ENCODE data around the gene SLN.

SLN gene

DNA sequence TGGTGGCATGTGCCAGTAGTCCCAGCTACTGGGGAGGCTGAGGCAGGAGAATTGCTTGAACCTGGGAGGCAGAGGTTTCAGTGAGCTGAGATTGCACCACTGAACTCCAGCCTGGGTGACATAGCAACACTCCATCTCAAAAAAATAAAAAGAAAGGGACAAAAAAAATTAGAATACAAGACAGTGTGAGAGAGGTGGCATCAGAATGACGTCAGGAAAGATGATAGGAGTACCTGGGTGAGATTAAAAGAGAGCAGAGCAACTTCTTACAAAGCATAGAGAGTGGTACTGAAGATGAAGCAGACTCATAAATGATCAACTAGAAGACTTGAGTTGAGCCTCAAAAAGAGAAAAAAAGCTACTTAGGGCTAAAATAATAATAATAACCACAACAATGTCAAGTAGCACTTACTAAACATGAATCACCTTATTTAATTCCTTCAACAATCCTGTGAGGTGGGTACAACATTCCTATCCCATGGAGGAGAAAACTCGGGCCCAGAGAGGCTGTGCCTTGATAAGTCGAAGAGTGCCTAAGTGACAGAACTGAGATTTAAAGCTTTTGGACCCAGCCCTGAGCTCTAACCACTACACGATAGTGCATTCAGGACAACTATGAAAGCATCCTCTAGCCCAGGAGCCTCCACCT lies 5.2 kb upstream of the SLN start:
- DNase-seq (ENCODE audit: low read depth in 1 of 2, low spot score in 1 of 2) = no peak
- no peak overlapping the region for H3K27ac ChIP-seq (replicated peaks)
- TF ChIP-seq, protein P1, sequence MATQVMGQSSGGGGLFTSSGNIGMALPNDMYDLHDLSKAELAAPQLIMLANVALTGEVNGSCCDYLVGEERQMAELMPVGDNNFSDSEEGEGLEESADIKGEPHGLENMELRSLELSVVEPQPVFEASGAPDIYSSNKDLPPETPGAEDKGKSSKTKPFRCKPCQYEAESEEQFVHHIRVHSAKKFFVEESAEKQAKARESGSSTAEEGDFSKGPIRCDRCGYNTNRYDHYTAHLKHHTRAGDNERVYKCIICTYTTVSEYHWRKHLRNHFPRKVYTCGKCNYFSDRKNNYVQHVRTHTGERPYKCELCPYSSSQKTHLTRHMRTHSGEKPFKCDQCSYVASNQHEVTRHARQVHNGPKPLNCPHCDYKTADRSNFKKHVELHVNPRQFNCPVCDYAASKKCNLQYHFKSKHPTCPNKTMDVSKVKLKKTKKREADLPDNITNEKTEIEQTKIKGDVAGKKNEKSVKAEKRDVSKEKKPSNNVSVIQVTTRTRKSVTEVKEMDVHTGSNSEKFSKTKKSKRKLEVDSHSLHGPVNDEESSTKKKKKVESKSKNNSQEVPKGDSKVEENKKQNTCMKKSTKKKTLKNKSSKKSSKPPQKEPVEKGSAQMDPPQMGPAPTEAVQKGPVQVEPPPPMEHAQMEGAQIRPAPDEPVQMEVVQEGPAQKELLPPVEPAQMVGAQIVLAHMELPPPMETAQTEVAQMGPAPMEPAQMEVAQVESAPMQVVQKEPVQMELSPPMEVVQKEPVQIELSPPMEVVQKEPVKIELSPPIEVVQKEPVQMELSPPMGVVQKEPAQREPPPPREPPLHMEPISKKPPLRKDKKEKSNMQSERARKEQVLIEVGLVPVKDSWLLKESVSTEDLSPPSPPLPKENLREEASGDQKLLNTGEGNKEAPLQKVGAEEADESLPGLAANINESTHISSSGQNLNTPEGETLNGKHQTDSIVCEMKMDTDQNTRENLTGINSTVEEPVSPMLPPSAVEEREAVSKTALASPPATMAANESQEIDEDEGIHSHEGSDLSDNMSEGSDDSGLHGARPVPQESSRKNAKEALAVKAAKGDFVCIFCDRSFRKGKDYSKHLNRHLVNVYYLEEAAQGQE (IDR thresholded peaks at IDR 0.05; ENCODE audit: insufficient replicate concordance, low read depth) = no peak
- TF ChIP-seq, protein P2, sequence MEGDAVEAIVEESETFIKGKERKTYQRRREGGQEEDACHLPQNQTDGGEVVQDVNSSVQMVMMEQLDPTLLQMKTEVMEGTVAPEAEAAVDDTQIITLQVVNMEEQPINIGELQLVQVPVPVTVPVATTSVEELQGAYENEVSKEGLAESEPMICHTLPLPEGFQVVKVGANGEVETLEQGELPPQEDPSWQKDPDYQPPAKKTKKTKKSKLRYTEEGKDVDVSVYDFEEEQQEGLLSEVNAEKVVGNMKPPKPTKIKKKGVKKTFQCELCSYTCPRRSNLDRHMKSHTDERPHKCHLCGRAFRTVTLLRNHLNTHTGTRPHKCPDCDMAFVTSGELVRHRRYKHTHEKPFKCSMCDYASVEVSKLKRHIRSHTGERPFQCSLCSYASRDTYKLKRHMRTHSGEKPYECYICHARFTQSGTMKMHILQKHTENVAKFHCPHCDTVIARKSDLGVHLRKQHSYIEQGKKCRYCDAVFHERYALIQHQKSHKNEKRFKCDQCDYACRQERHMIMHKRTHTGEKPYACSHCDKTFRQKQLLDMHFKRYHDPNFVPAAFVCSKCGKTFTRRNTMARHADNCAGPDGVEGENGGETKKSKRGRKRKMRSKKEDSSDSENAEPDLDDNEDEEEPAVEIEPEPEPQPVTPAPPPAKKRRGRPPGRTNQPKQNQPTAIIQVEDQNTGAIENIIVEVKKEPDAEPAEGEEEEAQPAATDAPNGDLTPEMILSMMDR (IDR thresholded peaks at IDR 0.05; ENCODE audit: insufficient read depth, low read length) = no peak
- TF ChIP-seq SPI1 (IDR thresholded peaks at IDR 0.05; ENCODE audit: borderline replicate concordance, low read depth) (no peak), POLR2AphosphoS5 (IDR thresholded peaks at IDR 0.05; ENCODE audit: low read depth) (no peak), GABPA (IDR thresholded peaks at IDR 0.05; ENCODE audit: low read depth) (no peak)
- peaks cover 2% of the 10 kb centered on the region for H3K27me3 ChIP-seq (ENCODE audit: insufficient read depth, poor library complexity, severe bottlenecking)
- H3K4me3 ChIP-seq (replicated peaks; ENCODE audit: insufficient read depth, low read length) = no peak overlapping the region

DNA sequence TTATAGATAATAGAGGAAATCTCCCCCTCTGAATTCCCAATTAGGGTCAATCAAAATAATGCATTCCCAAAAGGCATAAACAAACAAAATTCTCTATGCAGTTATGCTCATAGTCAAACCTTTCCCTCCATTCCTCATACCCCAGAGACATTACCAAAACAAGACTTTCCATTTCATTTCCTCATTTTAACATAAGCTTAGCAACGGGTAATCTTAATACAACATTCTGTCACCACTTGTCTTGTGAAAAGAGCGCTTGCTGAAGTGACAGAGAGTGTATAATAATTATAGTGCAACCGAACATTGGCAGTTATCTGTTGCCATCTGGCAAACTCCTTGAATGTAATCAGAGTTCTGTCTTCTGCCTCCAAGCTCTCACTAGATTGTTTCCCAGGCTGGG lies 1.2 kb upstream of the SLN start:
- no peak overlapping the region for H3K27ac ChIP-seq (replicated peaks)
- H3K4me3 ChIP-seq (replicated peaks; ENCODE audit: insufficient read depth, low read length) = no peak overlapping the region
- H3K27me3 ChIP-seq (ENCODE audit: insufficient read depth, poor library complexity, severe bottlenecking) = peaks cover 5% of the 10 kb centered on the region
- TF ChIP-seq, protein P2 (IDR thresholded peaks at IDR 0.05; ENCODE audit: insufficient read depth, low read length) = no peak
- TF ChIP-seq SPI1 (IDR thresholded peaks at IDR 0.05; ENCODE audit: borderline replicate concordance, low read depth) (no peak), POLR2AphosphoS5 (IDR thresholded peaks at IDR 0.05; ENCODE audit: low read depth) (no peak), GABPA (IDR thresholded peaks at IDR 0.05; ENCODE audit: low read depth) (no peak)
- TF ChIP-seq, protein P1 (IDR thresholded peaks at IDR 0.05; ENCODE audit: insufficient replicate concordance, low read depth) = no peak
- DNase-seq (ENCODE audit: low read depth in 1 of 2, low spot score in 1 of 2) = no peak

DNA sequence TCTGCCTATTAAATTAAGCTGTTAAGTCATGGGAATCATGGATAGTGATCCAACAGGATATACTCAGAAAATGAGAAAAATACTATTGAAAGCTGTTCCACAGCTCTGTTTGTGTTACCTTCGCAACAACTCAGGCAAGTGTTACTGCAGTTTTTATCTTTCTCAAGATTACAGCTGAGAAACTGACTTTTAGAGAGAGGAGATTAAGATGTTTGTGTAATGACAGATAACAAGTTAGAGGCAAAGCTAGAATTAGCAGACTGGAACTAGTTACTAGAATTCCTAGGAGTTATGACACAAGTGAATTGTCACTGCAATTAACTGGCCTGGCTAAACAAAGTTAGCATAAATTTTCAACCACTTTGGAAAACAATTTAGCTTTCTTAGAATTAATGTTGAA lies 1.6 kb downstream of the SLN start:
- H3K27ac ChIP-seq (replicated peaks) = no peak overlapping the region
- DNase-seq (ENCODE audit: low read depth in 1 of 2, low spot score in 1 of 2) = no peak
- H3K27me3 ChIP-seq (ENCODE audit: insufficient read depth, poor library complexity, severe bottlenecking) = peaks cover 5% of the 10 kb centered on the region
- TF ChIP-seq SPI1 (IDR thresholded peaks at IDR 0.05; ENCODE audit: borderline replicate concordance, low read depth) = no peak
- no peak for TF ChIP-seq GABPA (IDR thresholded peaks at IDR 0.05; ENCODE audit: low read depth)
- TF ChIP-seq, protein P2 (IDR thresholded peaks at IDR 0.05; ENCODE audit: insufficient read depth, low read length) = no peak
- TF ChIP-seq POLR2AphosphoS5 (IDR thresholded peaks at IDR 0.05; ENCODE audit: low read depth) = no peak
- TF ChIP-seq, protein P1 (IDR thresholded peaks at IDR 0.05; ENCODE audit: insufficient replicate concordance, low read depth) = no peak
- H3K4me3 ChIP-seq (replicated peaks; ENCODE audit: insufficient read depth, low read length) = no peak overlapping the region
